ENCODE data around the gene RPP25. TPM values are rescaled to one million over a fixed set of nuclear protein-coding genes. Genes with fewer than 3 reads are reported as not detected.

The RPP25 gene
- polyA plus RNA-seq, 1 donor (not counting 4 experiments of a cell fraction or from before 2014, with no cell fraction given), result 0.60 TPM

- peak overlapping the region; percentile 77 for H2AFZ ChIP-seq (ENCODE audit: control insufficient read depth, low read length)
- no peaks in the 10 kb centered on the region for H3K9me3 ChIP-seq (ENCODE audit: control insufficient read depth, low read depth, low read length)
- H3K27me3 ChIP-seq (ENCODE audit: control insufficient read depth, extremely low read depth, insufficient read depth, low read length), result peaks cover 39% of the 10 kb centered on the region
- H3K9me1 ChIP-seq (ENCODE audit: control insufficient read depth, extremely low read depth, insufficient read depth, low read length), result no peaks in the 10 kb centered on the region
- H3K27ac ChIP-seq (ENCODE audit: control insufficient read depth, insufficient read depth, low read length), result no peak overlapping the region
- dilution Hi-C loops (cut with MboI; ENCODE audit: extremely low pct_ligation_motif_present, low sequenced_read_pairs), result no loop called here
- FAIRE-seq (no peak), DNase-seq (ENCODE audit: low read depth, low spot score) (no peak)
- H4K20me1 ChIP-seq (ENCODE audit: control insufficient read depth, extremely low read depth, insufficient read depth, low read length), result no peaks in the 10 kb centered on the region
- peak overlapping the region; percentile 36 to 69 (median 51) for H3K4me3 ChIP-seq (ENCODE audit: control insufficient read depth in 2 of 3, extremely low read depth in 1 of 3, insufficient read depth in 2 of 3, low read depth in 1 of 3, low read length in 3 of 3)
- no peaks in the 10 kb centered on the region for H3K79me2 ChIP-seq (ENCODE audit: control insufficient read depth, insufficient read depth, low read length)
- H3K4me2 ChIP-seq (ENCODE audit: control insufficient read depth, extremely low read depth, insufficient read depth, low read depth, low read length), result peak overlapping the region; percentile 74
- TF ChIP-seq EZH2 (IDR thresholded peaks at IDR 0.05; ENCODE audit: low read length) (no peak), CTCF (optimal IDR thresholded peaks at IDR 0.05 in 1 of 3, IDR thresholded peaks at IDR 0.05 in 1 of 3, conservative IDR thresholded peaks at IDR 0.05 in 1 of 3; ENCODE audit: extremely low read depth in 1 of 3, insufficient read depth in 2 of 3, low read length in 3 of 3) (peak; percentile 21 to 64 (median 53))
- H3K9ac ChIP-seq (ENCODE audit: control insufficient read depth, extremely low read depth, insufficient read depth, low read length), result peak overlapping the region; percentile 47
- H3K36me3 ChIP-seq (ENCODE audit: control insufficient read depth in 2 of 2, extremely low read depth in 1 of 2, insufficient read depth in 2 of 2, low read length in 2 of 2), result no peaks in the 10 kb centered on the region
- peaks cover 9% of the 10 kb centered on the region for H3K4me1 ChIP-seq (ENCODE audit: control insufficient read depth, extremely low read depth, insufficient read depth, low read length)
Measured at GRCh38 chr15:74955796-74956647, 550 bp downstream of the RPP25 start.

GRCh38 chr15:74955017-74955416 lies 1.6 kb downstream of the RPP25 start:
- Histone ChIP-seq H3K9ac (ENCODE audit: control insufficient read depth, extremely low read depth, insufficient read depth, low read length) (no peak overlapping the region), H3K4me2 (ENCODE audit: control insufficient read depth, extremely low read depth, insufficient read depth, low read depth, low read length) (no peak overlapping the region), H3K4me1 (ENCODE audit: control insufficient read depth, extremely low read depth, insufficient read depth, low read length) (peaks cover 9% of the 10 kb centered on the region), H3K9me1 (ENCODE audit: control insufficient read depth, extremely low read depth, insufficient read depth, low read length) (no peaks in the 10 kb centered on the region), H3K27ac (ENCODE audit: control insufficient read depth, insufficient read depth, low read length) (no peak overlapping the region), H3K36me3 (ENCODE audit: control insufficient read depth in 2 of 2, extremely low read depth in 1 of 2, insufficient read depth in 2 of 2, low read length in 2 of 2) (no peaks in the 10 kb centered on the region), H3K79me2 (ENCODE audit: control insufficient read depth, insufficient read depth, low read length) (no peaks in the 10 kb centered on the region), H4K20me1 (ENCODE audit: control insufficient read depth, extremely low read depth, insufficient read depth, low read length) (no peaks in the 10 kb centered on the region), H2AFZ (ENCODE audit: control insufficient read depth, low read length) (no peak overlapping the region), H3K9me3 (ENCODE audit: control insufficient read depth, low read depth, low read length) (no peaks in the 10 kb centered on the region), H3K4me3 (ENCODE audit: control insufficient read depth in 2 of 3, extremely low read depth in 1 of 3, insufficient read depth in 2 of 3, low read depth in 1 of 3, low read length in 3 of 3) (no peak overlapping the region), H3K27me3 (ENCODE audit: control insufficient read depth, extremely low read depth, insufficient read depth, low read length) (peaks cover 37% of the 10 kb centered on the region)
- DNase-seq (ENCODE audit: low read depth, low spot score), result no peak
- no peak for FAIRE-seq
- dilution Hi-C loops (cut with MboI; ENCODE audit: extremely low pct_ligation_motif_present, low sequenced_read_pairs), result no loop called here
- TF ChIP-seq CTCF (optimal IDR thresholded peaks at IDR 0.05 in 1 of 3, IDR thresholded peaks at IDR 0.05 in 1 of 3, conservative IDR thresholded peaks at IDR 0.05 in 1 of 3; ENCODE audit: extremely low read depth in 1 of 3, insufficient read depth in 2 of 3, low read length in 3 of 3), result no peak

Measured in keratinocyte (primary cell).